ENCODE data around the gene NDUFS2.

- TF ChIP-seq CTCF (IDR thresholded peaks at IDR 0.05; ENCODE audit: low read depth, low read length, poor library complexity, severe bottlenecking) (no peak), EZH2phosphoT487 (IDR thresholded peaks at IDR 0.05; ENCODE audit: borderline replicate concordance, low read length) (no peak)
These were observed 31.0 kb upstream of the NDUFS2 start for GRCh38 chr1:161171191-161171590.

All from DOHH2 (cell line).